Gastrocnemius medialis (tissue), 4 donors: ENCODE measurements around the gene ENTR1. TPM values are rescaled to one million over a fixed set of nuclear protein-coding genes. Genes with fewer than 3 reads are reported as not detected.

Experiments used
- ATAC-seq, 2 donors: fragments of 150-250 bp; one replicate each; pipeline ENCODE4 v1.9.1; 2016
- DNase-seq, 2 donors: peaks; one replicate each; pipeline ENCODE4 v3.0.0-alpha.2; 2019
- H3K27ac ChIP-seq, 4 donors: fragments of 200-600 bp; sonication (generic); 1 replicate in 1 of 4; 2 replicates in 3 of 4; pipeline ENCODE4 v1.5.1; 2016 to 2018; ENCODE audit warnings: mild to moderate bottlenecking in 2 of 4, moderate library complexity in 1 of 4
- H3K27me3 ChIP-seq, 3 donors: fragments of 200-600 bp; sonication (generic) in 2 of 3; 1 replicate in 1 of 3; 2 replicates in 2 of 3; pipeline versions ENCODE4 v1.5.1 to v1.6.0; 2016 to 2019; ENCODE audit warnings: mild to moderate bottlenecking in 1 of 3, moderate library complexity in 1 of 3
- H3K36me3 ChIP-seq, 2 donors: fragments of 200-600 bp; sonication (generic) in 1 of 2; one replicate each; pipeline ENCODE4 v1.5.1; 2017 to 2018
- H3K4me1 ChIP-seq, 2 donors: fragments of 200-600 bp; sonication (generic) in 1 of 2; one replicate each; pipeline ENCODE4 v1.5.1; 2016 to 2017; ENCODE audit warnings: mild to moderate bottlenecking in 2 of 2
- H3K4me3 ChIP-seq, 4 donors: fragments of 200-600 bp; sonication (generic) in 3 of 4; 1 replicate in 1 of 4; 2 replicates in 3 of 4; pipeline ENCODE4 v1.5.1; 2016 to 2019; ENCODE audit warnings: mild to moderate bottlenecking in 2 of 4
- H3K9me3 ChIP-seq, 3 donors: fragments of 200-600 bp; sonication (generic) in 2 of 3; 1 replicate in 1 of 3; 2 replicates in 2 of 3; pipeline ENCODE4 v1.5.1; 2016 to 2019
- CTCF ChIP-seq, 5 experiments: fragments of 450-650 bp in 3 of 5; fragments of 200-600 bp in 2 of 5; sonication (generic) in 2 of 5; IDR thresholded peaks in 4 of 5; conservative IDR thresholded peaks in 1 of 5; 1 replicate in 4 of 5; 2 replicates in 1 of 5; pipeline ENCODE4 v1.5.1; 2016 to 2019; ENCODE audit warnings: antibody characterized with exemption in 5 of 5, mild to moderate bottlenecking in 3 of 5, moderate library complexity in 3 of 5
- POLR2A ChIP-seq, 2 donors: fragments of 450-650 bp; IDR thresholded peaks; one replicate each; pipeline ENCODE4 v1.6.1; 2017; ENCODE audit warnings: antibody characterized with exemption in 2 of 2, mild to moderate bottlenecking in 2 of 2, moderate library complexity in 2 of 2
- in situ Hi-C, 4 donors: fragments of 200-750 bp; cut with MboI; loops; one replicate each; pipeline versions ENCODE4 v1.15.0 to v1.8.0; 2017; ENCODE audit warnings: low sequenced_read_pairs in 4 of 4
- intact Hi-C: fragments of 100-400 bp; cut with DNase I; formaldehyde crosslinking; loops from one replicate; pipeline ENCODE4 v1.15.1; 2023; ENCODE audit warnings: low total_unique reads
- total RNA-seq, 4 donors: library from RNA; depleted of rRNA; stranded (reverse); fragments of >200 nt; gene quantifications; one replicate each; pipeline versions ENCODE4 v1.1.0 to v1.2.3, GENCODE V29; 2016

Gene ENTR1
- total RNA-seq, 4 donors from 2014 or later: 23.2 to 43.5 (median 36.5) TPM

GRCh38 chr9:136391737-136392537 lies 18.5 kb downstream of the ENTR1 start:
- no peak for ATAC-seq
- intact Hi-C loops: no loop called here
- Histone ChIP-seq H3K27me3 (no peaks in the 10 kb centered on the region), H3K27ac (no peak overlapping the region), H3K4me3 (no peak overlapping the region), H3K4me1 (no peaks in the 10 kb centered on the region), H3K9me3 (no peaks in the 10 kb centered on the region), H3K36me3 (peaks cover 0 to 73% of the 10 kb centered on the region in 2 donors)
- no peak for DNase-seq
- TF ChIP-seq POLR2A (IDR thresholded peaks at IDR 0.05) (no peak), CTCF (IDR thresholded peaks at IDR 0.05 in 4 of 5, conservative IDR thresholded peaks at IDR 0.05 in 1 of 5) (no peak)
- in situ Hi-C loops: no loop called here

- H3K4me1 ChIP-seq: no peaks in the 10 kb centered on the region
- no peaks in the 10 kb centered on the region for H3K27me3 ChIP-seq
- no peaks in the 10 kb centered on the region for H3K9me3 ChIP-seq
- no peak for TF ChIP-seq CTCF (IDR thresholded peaks at IDR 0.05 in 4 of 5, conservative IDR thresholded peaks at IDR 0.05 in 1 of 5)
- TF ChIP-seq POLR2A (IDR thresholded peaks at IDR 0.05): no peak
- no peak for DNase-seq
- intact Hi-C loops: no loop called here
- no peak overlapping the region for H3K4me3 ChIP-seq
- no peak overlapping the region for H3K27ac ChIP-seq
- no peak for ATAC-seq
- H3K36me3 ChIP-seq: peaks cover 3 to 63% of the 10 kb centered on the region in 2 donors
- in situ Hi-C loops: no loop called here
These were observed 21.0 kb downstream of the ENTR1 start for GRCh38 chr9:136389396-136389795.

- Histone ChIP-seq H3K36me3 (peaks cover 3 to 61% of the 10 kb centered on the region in 2 donors), H3K4me3 (no peak overlapping the region), H3K9me3 (no peaks in the 10 kb centered on the region), H3K4me1 (no peaks in the 10 kb centered on the region), H3K27ac (no peak overlapping the region), H3K27me3 (no peaks in the 10 kb centered on the region)
- intact Hi-C loops (no loop called here), in situ Hi-C loops (no loop called here)
- TF ChIP-seq POLR2A (IDR thresholded peaks at IDR 0.05): no peak
- TF ChIP-seq CTCF (IDR thresholded peaks at IDR 0.05 in 4 of 5, conservative IDR thresholded peaks at IDR 0.05 in 1 of 5): no peak
- ATAC-seq: no peak
- DNase-seq: no peak
These were observed 23.2 kb downstream of the ENTR1 start for GRCh38 chr9:136387217-136387616.

- Histone ChIP-seq H3K9me3 (no peaks in the 10 kb centered on the region), H3K36me3 (peaks cover 3 to 64% of the 10 kb centered on the region in 2 donors), H3K27me3 (no peaks in the 10 kb centered on the region), H3K27ac (no peak overlapping the region), H3K4me1 (no peaks in the 10 kb centered on the region), H3K4me3 (no peak overlapping the region)
- no peak for DNase-seq
- ATAC-seq: no peak
- intact Hi-C loops (no loop called here), in situ Hi-C loops (no loop called here)
- TF ChIP-seq CTCF (IDR thresholded peaks at IDR 0.05 in 4 of 5, conservative IDR thresholded peaks at IDR 0.05 in 1 of 5): no peak
- no peak for TF ChIP-seq POLR2A (IDR thresholded peaks at IDR 0.05)
These were observed 24.4 kb downstream of the ENTR1 start for GRCh38 chr9:136386018-136386417.
